ENCODE data around the gene ANKRD40CL.

ANKRD40CL gene

GRCh38 chr17:50767446-50767845 lies at the start of gene ANKRD40CL:
Gene ANKRD40CL (minus strand): TSS chr17:50767518. CDS start chr17:50766913, 605 bp downstream.
- FAIRE-seq (no peak), DNase-seq (ENCODE audit: insufficient read length, low spot score) (no peak)
- TF ChIP-seq CTCF (IDR thresholded peaks at IDR 0.05; ENCODE audit: insufficient read depth, missing control alignments), result no peak

GRCh38 chr17:50816271-50816670 lies 49.0 kb upstream of the ANKRD40CL start:
- TF ChIP-seq CTCF (IDR thresholded peaks at IDR 0.05; ENCODE audit: insufficient read depth, missing control alignments), result no peak
- DNase-seq (ENCODE audit: insufficient read length, low spot score) (no peak), FAIRE-seq (no peak)

GRCh38 chr17:50815400-50815799 lies 48.1 kb upstream of the ANKRD40CL start:
- TF ChIP-seq CTCF (IDR thresholded peaks at IDR 0.05; ENCODE audit: insufficient read depth, missing control alignments), result no peak
- DNase-seq (ENCODE audit: insufficient read length, low spot score), result no peak
- no peak for FAIRE-seq

GRCh38 chr17:50813583-50813982 lies 46.3 kb upstream of the ANKRD40CL start:
- no peak for TF ChIP-seq CTCF (IDR thresholded peaks at IDR 0.05; ENCODE audit: insufficient read depth, missing control alignments)
- no peak for DNase-seq (ENCODE audit: insufficient read length, low spot score)
- no peak for FAIRE-seq

- DNase-seq (ENCODE audit: insufficient read length, low spot score) (no peak), FAIRE-seq (no peak)
- no peak for TF ChIP-seq CTCF (IDR thresholded peaks at IDR 0.05; ENCODE audit: insufficient read depth, missing control alignments)
Observed at GRCh38 chr17:50808888-50809287, 41.6 kb upstream of the ANKRD40CL start.

- no peak for TF ChIP-seq CTCF (IDR thresholded peaks at IDR 0.05; ENCODE audit: insufficient read depth, missing control alignments)
- no peak for FAIRE-seq
- no peak for DNase-seq (ENCODE audit: insufficient read length, low spot score)
Observed at GRCh38 chr17:50808413-50808812, 41.1 kb upstream of the ANKRD40CL start.

- TF ChIP-seq CTCF (IDR thresholded peaks at IDR 0.05; ENCODE audit: insufficient read depth, missing control alignments), result no peak
- no peak for DNase-seq (ENCODE audit: insufficient read length, low spot score)
- no peak for FAIRE-seq
Observed at GRCh38 chr17:50807675-50808074, 40.4 kb upstream of the ANKRD40CL start.
